HL-60 (cell line): ENCODE measurements around the gene SIL1.

Experiments used
- DNase-seq, 2 experiments: peaks; one replicate each; pipeline ENCODE4 v3.0.0-alpha.2; 2010 to 2020; ENCODE audit warnings: low read depth in 1 of 2, low spot score in 1 of 2
- H3K27ac ChIP-seq: fragments of 250-450 bp; sonication (Bioruptor Pico); replicated peaks from 2 replicates; pipeline ENCODE4 v1.5.1; 2020; ENCODE audit warnings: mild to moderate bottlenecking, moderate library complexity
- H3K27me3 ChIP-seq: fragments of 250-450 bp; sonication (Bioruptor Pico); 2 replicates; pipeline ENCODE4 v1.5.1; 2021; ENCODE audit warnings: mild to moderate bottlenecking, moderate library complexity; ENCODE audit not compliant: insufficient read depth, poor library complexity, severe bottlenecking
- H3K4me3 ChIP-seq: replicated peaks from 2 replicates; pipeline ENCODE4 v1.5.1; 2011; ENCODE audit warnings: mild to moderate bottlenecking, control low read depth, low read length; ENCODE audit not compliant: insufficient read depth
- CTCF ChIP-seq: IDR thresholded peaks from one replicate; pipeline ENCODE4 v1.5.1; 2011; ENCODE audit warnings: low read length, control low read depth, inconsistent platforms; ENCODE audit not compliant: insufficient read depth
- GABPA ChIP-seq: IDR thresholded peaks from 2 replicates; pipeline ENCODE4 v1.6.1; 2012; ENCODE audit warnings: low read depth
- POLR2AphosphoS5 ChIP-seq: IDR thresholded peaks from 2 replicates; pipeline ENCODE4 v1.6.1; 2012; ENCODE audit warnings: low read depth
- REST ChIP-seq: IDR thresholded peaks from 2 replicates; pipeline ENCODE4 v1.6.1; 2012; ENCODE audit warnings: low read depth; ENCODE audit not compliant: insufficient replicate concordance
- SPI1 ChIP-seq: IDR thresholded peaks from 2 replicates; pipeline ENCODE4 v1.6.1; 2012; ENCODE audit warnings: low read depth, mild to moderate bottlenecking, borderline replicate concordance

The SIL1 gene

GRCh38 chr5:138910546-138911185 is 287.5 kb downstream of the SIL1 start:
- no peak overlapping the region for H3K27ac ChIP-seq
- no peak for DNase-seq
- H3K4me3 ChIP-seq, result no peak overlapping the region
- H3K27me3 ChIP-seq, result no peaks in the 10 kb centered on the region
- TF ChIP-seq SPI1, result no peak
- no peak for TF ChIP-seq REST
- TF ChIP-seq CTCF, result no peak
- TF ChIP-seq POLR2AphosphoS5, result no peak
- no peak for TF ChIP-seq GABPA

- no peak overlapping the region for H3K4me3 ChIP-seq
- DNase-seq, result no peak
- TF ChIP-seq GABPA (no peak), POLR2AphosphoS5 (no peak), REST (no peak), SPI1 (no peak), CTCF (no peak)
- H3K27ac ChIP-seq, result no peak overlapping the region
- no peaks in the 10 kb centered on the region for H3K27me3 ChIP-seq
These were observed 288.4 kb downstream of the SIL1 start for GRCh38 chr5:138909734-138910133.

- TF ChIP-seq CTCF (no peak), POLR2AphosphoS5 (no peak)
- Histone ChIP-seq H3K4me3 (no peak overlapping the region), H3K27me3 (no peaks in the 10 kb centered on the region), H3K27ac (no peak overlapping the region)
- DNase-seq, result no peak
These were observed 292.6 kb downstream of the SIL1 start for GRCh38 chr5:138905541-138905940.

- TF ChIP-seq SPI1 (no peak), CTCF (no peak), REST (no peak), POLR2AphosphoS5 (no peak), GABPA (no peak)
- no peaks in the 10 kb centered on the region for H3K27me3 ChIP-seq
- no peak for DNase-seq
- H3K4me3 ChIP-seq, result no peak overlapping the region
- H3K27ac ChIP-seq, result no peak overlapping the region
These were observed 294.9 kb downstream of the SIL1 start for GRCh38 chr5:138903130-138903775.
